GM18498 (cell line): ENCODE measurements around the gene MRPL57.
"Not testable (repeated sequence)": the region's sequence is repeated elsewhere in the genome, so short reads cannot be mapped to it uniquely, and the experiment has no call there.

Experiments used
- ATAC-seq: cut with Tn5 transposase; IDR thresholded peaks from one replicate; pipeline ENCODE4 v1.9.1; 2021; ENCODE audit warnings: mild to moderate bottlenecking, moderate library complexity; ENCODE audit not compliant: unreplicated experiment

MRPL57 gene

DNA sequence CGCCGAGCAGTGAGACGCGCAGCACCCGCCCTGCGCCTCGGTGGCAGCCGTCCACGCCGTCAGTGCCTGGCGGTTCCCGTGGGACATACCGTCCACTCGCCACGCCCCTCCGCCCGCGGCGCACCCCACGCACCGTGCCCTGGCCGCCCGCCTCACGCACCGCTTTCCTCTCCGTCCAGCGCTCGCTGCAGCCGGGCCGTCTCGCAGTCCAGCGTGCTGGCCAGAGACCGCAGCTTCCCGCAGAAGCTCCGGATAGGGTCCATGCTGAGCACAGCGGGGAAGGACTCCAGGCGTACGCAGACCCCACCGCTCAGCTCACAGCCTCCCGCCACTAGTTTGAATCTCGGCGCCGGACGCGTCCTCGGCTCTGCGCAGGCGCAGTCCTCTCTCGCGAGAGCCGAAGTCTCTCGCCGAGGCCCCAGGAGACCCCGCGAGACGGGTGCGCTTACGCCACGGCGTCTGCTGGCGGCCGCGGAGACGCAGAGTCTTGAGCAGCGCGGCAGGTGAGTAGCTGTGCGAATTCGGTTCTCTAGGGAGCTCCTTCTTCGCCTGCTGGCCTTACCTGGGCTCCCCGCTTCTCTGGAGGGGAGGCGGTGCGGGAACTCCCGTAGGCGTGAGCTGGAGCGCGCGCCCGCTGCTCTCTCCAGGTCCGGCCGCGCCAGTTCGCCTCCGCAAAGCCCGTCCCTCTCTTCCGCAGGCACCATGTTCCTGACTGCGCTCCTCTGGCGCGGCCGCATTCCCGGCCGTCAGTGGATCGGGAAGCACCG, at the start of gene MRPL57, which contains the start of gene SKA3:
MRPL57 (plus strand) TSS at position 444 of the 767 bp plus-strand sequence; CDS start at position 703, 259 bp downstream.
SKA3 (minus strand) TSS at position 338 of the 767 bp plus-strand sequence; CDS start at position 263, 75 bp downstream.
- ATAC-seq: peak; percentile 92

DNA sequence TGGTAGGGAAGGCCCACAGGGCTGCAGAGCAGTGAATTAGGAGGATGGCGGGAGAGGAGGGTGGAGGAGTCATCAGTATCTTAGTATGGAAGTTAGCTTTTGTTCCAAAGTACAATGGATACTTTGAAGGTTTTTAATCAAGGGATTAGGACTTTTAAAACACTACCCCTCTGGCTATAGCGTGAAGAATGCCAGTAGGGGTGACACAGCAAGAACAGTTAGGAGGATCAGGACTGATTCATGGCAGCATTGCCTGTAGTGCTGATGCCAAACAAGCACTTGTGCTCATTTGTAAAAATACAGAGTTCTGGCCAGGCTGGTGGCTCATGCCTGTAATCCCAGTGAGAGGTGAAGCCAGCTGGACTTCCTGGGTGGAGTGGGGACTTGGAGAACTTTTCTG, 46.3 kb upstream of the MRPL57 start:
- no peak for ATAC-seq

DNA sequence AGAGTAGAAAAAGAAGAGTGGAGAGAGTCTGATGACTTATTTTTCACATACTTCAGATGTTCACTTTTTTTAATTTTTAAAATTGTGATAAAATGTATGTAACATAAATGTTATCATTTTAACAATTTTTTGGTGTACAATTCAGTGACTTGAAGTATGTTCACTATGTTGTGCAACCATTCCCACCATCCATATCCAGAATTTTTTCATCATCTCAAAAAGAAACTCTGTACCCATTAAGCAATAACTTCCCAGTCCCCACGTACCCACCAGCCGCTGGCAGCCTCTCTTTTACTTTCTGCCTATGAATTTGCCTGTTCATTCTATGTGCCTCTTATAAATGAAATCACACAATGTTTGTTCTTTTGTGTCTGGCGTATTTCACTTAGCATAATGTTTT, 43.4 kb upstream of the MRPL57 start:
- ATAC-seq: no peak

DNA sequence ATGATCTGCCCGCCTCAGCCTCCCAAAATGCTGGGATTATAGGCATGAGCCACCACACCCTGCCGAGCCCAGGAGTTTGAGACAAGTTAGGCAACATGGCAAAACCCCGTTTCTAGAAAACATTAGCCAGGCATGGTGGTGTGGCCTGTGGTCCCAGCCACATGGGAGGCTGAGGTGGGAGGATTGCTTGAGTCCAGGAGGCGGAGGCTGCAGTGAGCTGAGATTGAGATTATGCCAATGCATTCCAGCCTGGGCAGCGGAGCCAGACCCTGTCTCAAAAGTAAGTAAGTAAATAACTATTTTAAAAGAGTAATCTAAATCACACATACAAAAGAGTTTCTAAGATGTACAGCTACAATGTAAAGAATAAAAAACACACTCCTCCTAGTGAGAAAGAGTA, 42.0 kb upstream of the MRPL57 start:
- no peak for ATAC-seq

DNA sequence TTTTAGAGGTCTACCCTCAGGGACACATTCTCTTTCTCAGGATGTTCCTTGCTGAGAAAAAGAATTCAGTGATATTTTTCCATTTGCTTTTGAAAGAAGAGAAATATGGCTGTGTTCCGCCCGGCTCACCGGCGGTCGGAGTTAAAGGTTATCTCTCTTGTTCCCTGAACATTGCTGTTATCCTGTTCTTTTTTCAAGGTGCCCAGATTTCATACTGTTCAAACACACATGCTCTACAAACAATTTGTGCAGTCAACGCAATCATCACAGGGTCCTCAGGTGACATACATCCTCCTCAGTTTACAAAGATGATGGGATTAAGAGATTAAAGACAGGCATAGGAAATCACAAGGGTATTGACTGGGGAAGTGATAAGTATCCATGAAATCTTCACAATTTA, 40.6 kb upstream of the MRPL57 start:
- not testable (repeated sequence) for ATAC-seq

DNA sequence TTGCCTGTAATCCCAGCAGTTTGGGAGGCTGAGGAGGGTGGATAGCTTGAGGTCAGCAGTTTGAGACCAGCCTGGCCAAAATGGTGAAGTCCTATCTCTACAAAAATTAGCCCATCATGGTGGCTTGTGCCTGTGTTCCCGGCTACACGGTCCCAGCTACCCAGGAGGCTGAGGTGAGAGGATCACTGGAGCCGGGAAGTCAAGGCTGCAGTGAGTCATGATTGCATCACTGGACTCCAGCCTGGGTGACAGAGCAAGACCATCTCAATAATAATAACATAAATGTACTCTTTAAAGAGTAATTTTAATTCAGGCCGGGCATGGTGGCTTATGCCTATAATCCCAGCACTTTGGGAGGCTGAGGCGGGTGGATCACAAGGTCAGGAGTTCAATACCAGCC, 38.8 kb upstream of the MRPL57 start:
- ATAC-seq: no peak

DNA sequence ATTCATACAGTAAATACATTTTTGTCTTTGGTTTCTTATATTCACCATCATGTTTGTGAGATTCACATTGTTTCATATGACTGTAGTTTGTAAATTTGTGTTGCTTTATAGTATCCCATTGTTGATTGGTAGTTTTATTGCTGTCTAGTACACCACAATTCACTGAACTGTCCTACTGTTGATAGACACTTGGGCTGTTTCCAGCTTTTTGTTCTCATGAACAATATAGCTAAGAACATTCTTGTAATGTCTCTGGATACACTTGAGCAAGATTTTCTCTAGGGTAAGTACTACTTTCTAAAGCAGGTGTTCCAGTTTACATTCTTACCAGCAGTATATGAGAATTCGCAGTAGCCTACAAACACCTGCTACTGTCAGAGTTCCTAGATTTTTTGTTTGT, 37.9 kb upstream of the MRPL57 start:
- ATAC-seq: no peak

DNA sequence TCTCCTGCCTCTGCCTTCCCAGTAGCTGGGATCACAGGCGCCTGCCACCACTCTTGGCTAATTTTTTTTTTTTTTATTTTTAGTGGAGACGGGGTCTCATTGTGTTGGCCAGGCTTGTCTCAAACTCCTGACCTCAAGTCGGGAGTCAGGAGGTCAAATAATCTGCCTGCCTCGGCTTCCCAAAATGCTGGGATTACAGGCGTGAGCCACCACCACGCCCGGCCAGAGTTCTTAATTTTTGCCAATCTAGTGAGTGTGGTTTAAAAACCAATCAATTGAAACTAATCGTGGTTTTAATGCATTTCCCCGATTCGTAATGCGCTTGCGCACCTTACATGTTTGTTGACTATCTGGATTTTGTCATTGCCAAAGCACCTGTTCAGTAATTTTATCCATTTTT, 37.1 kb upstream of the MRPL57 start:
- ATAC-seq: no peak

DNA sequence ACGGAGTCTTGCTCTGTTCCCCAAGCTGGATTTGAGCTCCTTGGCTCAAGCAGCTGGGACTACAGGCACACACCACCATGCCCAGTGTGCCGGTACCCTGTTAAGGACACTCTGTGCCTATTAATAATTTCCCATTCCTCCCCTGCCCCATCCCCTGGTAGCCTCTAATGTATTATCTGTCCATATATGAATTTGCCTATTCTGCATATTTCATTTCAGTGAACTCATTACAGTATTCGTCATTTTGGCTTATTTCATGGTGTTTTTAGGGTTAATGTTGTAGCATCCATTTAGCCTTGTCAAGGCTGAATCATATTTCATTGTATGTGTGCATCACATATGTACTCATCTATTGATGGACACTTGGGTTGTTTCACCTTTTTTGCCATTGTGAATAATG, 33.7 kb upstream of the MRPL57 start:
- no peak for ATAC-seq

DNA sequence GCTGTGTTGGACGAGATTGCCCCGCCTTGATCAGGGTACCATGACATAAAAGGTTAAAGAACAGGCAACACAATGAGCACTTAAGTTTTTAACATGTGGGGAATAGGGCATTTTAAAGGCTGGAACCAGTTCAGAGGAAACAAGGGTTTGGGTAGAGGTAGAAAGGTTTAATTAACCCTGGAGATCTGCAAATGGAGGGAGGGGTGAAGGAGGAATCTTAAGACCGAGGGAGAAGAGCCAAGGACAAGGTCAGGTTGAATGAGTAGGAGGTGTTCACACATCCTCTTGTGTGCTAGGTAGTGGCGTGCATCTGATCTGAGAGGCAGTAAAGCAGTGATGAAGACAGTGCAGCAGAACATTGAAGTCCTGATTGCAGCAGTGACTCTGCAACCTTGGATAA, 28.6 kb upstream of the MRPL57 start:
- ATAC-seq: no peak

DNA sequence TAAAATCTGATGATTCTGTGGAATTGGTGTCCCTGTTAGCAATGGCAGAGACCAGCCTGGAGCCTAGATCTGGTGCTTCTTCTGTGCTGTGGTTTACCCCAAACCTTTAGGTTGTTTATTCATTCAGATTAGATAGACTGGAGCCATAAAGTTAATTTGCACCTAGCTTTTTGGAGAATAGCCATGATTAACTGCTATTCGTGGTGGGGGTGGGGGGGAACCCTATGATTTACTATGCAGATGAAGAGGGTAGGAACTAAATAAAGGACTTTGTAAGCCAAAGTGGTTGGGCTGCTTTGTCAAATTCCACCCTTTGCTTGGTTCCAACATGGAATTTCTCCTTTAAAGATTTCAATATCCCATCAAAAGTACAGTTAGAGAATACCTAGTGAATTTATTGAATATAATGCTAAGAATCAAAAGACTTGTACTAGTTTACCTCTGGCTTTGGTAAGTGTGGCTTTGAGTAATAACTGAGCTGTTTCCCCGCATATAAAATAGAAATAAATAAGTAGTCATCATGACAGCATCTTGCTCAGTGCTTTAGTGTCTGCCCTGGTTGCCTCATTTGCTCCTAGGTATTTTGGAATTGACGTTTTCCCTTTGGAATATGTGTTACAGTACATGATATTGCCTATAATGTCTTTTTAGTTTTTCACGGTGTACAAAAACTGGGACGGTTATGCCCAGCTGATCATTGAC, 27.8 kb upstream of the MRPL57 start:
- no peak for ATAC-seq

DNA sequence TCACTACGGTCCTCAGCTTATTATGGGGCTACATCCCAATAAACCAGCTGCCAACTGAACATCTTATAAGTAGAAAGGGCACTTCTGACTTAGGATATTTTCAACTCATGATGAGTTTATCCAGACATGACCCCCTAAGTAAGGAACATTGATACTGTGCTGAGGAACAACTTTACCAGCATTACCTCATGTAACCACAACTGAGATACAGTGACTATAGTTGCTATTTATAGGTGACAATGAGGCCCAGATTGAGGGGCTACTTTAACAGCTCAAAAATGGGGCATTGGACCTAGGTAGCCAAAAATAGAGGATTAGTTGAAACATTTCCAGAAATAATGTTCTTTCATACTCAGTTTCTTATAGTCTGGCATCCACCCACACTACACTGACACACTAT, 26.9 kb upstream of the MRPL57 start:
- no peak for ATAC-seq

DNA sequence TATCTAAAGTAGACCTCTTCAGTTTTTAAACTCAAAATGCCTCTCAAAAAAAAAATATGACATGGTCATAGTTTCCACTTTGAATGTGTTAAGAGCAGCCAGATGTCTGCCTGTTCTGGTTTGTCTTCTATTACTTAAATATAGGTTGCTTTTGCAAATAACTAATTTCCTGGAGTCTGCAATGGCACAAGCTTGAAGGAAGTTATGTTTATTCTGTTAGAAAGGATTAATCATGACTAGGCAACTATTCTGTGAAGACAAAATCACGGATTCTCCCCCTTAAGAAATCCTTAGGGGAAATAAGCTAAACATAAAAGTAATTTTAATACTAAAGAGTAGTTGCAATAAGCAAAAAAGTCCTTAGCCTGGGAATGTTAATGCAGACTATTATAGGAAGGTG, 26.4 kb upstream of the MRPL57 start:
- no peak for ATAC-seq

DNA sequence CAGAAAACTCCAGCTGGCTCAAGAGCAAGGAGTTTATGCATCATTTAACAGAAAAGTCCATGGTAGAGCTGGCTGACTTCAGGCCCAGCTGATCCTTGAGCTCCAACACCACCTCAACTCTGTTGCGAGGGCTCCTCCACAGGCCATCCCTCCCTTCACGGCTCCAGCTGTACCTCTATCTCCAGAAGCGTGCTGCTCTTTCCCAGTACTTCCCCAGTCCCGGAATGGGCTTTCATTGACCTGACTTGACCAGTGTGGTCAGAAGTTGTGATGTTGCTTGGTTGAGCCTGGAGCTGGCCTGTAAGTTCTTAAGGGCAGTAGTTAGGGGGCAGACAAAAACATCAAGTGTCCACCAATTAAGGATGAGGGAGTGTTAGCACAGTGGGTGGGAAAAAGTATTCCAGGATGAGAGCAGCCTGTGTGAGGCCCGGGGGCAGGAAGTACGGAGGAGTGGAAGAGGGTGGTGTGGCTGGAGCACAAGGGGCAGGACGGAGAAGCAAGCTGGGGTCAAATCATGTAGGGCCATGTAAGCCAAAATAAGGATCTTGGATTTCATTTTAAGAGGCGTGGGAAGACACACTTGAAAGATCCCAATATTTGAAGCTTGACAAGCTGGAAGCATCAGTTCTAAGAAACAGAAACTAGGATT, 24.1 kb upstream of the MRPL57 start:
- ATAC-seq: no peak

DNA sequence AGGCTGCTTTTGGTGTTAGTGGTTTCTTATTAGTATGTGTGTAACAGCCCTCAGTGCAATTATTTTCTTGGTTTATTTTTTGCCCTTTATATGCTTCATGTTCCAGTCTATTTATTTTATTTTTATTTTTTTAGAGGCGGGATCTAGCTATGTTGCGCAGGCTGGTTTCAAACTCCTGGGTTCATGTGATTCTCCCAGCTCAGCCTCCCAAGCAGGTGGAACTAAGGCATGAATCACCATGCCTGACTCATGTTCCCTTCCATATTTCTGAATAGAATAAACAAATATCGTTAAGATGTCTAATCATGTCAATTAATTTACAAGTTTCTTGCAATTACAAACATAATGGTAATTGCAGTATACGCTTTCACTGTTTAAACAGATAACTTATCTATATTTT, 11.8 kb upstream of the MRPL57 start:
- no peak for ATAC-seq

DNA sequence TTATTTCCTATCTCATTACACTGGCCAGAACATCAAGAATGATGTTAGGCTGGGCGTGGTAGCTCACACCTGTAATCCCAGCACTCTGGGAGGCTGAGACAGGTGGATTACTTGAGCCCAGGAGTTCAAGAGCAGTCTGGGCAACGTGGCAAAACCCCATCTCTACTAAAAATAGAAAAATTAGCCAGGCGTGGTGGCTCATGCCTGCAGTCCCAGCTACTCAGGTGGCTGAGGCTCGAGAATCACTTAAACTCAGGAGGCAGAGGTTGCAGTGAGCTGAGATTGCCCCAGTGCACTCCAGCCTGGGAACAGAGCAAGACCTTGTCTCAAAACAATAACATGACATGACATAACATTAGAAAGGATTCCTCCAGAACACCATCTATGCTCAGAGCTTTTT, 10.9 kb upstream of the MRPL57 start:
- ATAC-seq: not testable (repeated sequence)

DNA sequence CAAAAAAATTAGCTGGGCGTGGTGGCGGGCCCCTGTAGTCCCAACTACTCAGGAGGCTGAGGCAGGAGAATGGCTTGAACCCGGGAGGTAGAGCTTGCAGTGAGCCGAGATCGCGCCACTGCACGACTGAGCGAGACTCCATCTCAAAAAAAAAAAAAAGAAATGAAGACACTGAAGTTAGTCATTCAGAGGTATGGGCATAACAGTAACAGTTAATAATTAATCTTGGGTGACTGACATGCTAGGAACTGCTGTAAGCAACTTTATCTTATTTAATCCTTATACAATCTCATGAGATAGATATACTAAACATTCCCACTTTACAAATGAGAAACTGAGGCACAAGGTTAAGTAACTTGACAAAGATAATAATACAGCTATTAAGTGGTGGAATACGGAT, 5.0 kb upstream of the MRPL57 start:
- no peak for ATAC-seq

DNA sequence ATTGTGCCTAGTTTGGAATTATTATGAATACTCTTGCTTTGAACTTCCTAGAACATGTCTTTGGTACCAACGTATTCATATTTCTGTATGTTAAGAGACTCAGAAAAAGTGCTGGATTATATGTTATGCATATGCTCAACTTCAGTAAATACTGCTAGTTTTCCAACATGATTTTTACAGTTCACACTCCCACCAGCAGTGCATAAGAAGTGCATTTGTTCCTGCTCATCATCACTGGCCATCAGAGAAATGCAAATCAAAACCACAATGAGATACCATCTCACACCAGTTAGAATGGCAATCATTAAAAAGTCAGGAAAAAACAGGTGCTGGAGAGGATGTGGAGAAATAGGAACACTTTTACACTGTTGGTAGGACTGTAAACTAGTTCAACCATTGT, 2.7 kb upstream of the MRPL57 start:
- not testable (repeated sequence) for ATAC-seq

DNA sequence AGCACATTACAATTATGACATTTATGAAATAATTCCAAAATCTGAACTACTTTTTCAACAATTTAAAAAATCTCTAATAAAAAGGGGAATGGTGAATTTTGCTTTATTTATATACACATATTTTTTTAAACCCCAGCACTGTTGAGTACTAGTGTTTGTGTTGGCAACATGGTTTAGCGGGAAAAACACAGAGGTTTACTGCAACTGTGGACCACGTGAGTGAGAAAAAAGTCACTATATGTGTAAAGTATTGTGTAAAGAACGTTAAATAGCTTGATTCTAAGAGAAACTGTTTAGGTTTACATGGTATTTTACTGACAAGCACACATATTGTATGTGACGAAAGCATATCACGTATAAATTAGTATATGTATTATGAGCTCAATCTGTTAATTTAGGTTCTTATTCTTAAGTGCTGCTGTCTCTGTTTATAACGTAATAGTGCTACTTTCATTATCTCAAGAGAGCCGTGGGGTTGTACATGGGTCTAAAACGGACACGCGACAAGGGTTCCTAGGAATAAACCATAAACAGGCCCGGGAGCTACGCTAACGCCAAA, 723 bp upstream of the MRPL57 start:
- no peak for ATAC-seq

DNA sequence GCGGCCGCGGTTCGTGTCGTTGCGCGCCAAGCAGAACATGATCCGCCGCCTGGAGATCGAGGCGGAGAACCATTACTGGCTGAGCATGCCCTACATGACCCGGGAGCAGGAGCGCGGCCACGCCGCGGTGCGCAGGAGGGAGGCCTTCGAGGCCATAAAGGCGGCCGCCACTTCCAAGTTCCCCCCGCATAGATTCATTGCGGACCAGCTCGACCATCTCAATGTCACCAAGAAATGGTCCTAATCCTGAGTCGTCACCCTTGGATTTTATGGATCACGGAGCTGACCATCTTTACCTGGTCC, 475 bp downstream of the MRPL57 start:
- ATAC-seq: peak; percentile 31

DNA sequence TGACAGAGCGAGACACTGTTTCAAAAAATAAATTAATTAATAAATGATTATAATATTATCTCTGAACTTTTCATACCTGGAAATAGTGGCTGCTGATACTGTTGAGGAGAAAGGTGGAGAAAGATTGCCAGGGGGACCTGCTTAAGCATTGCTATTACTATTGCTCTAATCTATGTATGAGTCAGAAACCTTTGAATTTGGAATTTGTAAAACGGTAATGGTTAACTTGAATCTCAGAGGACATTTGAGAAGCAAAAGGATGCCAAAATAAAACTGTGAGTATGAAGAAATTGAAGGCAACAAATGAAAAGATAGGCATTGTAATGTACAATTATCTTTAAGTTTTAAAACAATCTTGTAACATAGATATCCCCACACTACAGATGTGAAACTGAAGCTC, 5.2 kb downstream of the MRPL57 start:
- no peak for ATAC-seq

DNA sequence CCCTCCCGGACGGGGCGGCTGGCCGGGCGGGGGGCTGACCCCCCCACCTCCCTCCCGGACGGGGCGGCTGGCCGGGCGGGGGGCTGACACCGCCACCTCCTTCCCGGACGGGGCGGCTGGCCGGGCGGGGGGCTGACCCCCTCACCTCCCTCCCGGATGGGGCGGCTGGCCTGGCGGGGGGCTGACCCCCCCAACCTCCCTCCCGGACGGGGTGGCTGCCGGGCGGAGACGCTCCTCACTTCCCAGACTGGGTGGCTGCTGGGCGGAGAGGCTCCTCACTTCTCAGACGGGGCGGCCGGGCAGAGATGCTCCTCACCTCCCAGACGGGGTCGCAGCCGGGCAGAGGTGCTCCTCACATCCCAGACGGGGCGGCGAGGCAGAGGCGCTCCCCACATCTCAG, 10.0 kb downstream of the MRPL57 start:
- ATAC-seq: not testable (repeated sequence)
